OCI-LY7 (cell line): ENCODE results near the gene RCHY1.

Source experiments
- EZH2phosphoT487 ChIP-seq: fragments of 200-600 bp; sonication (generic); IDR thresholded peaks from 2 replicates; pipeline ENCODE4 v1.6.1; 2018; ENCODE audit warnings: low read depth, borderline replicate concordance, mild to moderate bottlenecking, mixed run types, antibody characterized with exemption, low read length, moderate library complexity, mixed read lengths
- TF ChIP-seq, protein P1 (sequence below): fragments of 200-600 bp; sonication (generic); conservative IDR thresholded peaks from 2 replicates; pipeline ENCODE4 v1.5.1; 2014; ENCODE audit warnings: mild to moderate bottlenecking, antibody characterized with exemption, low read length, moderate library complexity, mixed read lengths

DNA sequence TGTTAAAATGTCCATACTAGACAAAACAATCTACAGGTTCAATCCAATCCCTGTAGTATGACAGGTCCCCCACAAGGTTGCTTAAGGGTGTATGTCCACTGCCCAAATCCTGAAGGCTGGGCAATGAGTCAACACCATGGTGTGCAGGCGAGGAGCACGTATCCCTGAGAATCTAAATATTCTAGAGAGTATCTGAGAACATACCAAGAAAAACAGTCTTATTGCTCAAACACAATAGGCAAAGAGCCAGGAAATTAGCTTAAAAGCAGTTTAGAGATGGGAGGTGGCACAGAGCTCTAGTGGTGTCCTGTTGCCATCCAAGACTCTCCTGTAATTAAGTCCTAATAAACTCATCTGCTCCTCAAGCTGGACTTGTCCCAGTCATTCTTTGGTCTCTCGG lies 37.0 kb downstream of the RCHY1 start:
- TF ChIP-seq, protein P1, sequence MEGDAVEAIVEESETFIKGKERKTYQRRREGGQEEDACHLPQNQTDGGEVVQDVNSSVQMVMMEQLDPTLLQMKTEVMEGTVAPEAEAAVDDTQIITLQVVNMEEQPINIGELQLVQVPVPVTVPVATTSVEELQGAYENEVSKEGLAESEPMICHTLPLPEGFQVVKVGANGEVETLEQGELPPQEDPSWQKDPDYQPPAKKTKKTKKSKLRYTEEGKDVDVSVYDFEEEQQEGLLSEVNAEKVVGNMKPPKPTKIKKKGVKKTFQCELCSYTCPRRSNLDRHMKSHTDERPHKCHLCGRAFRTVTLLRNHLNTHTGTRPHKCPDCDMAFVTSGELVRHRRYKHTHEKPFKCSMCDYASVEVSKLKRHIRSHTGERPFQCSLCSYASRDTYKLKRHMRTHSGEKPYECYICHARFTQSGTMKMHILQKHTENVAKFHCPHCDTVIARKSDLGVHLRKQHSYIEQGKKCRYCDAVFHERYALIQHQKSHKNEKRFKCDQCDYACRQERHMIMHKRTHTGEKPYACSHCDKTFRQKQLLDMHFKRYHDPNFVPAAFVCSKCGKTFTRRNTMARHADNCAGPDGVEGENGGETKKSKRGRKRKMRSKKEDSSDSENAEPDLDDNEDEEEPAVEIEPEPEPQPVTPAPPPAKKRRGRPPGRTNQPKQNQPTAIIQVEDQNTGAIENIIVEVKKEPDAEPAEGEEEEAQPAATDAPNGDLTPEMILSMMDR = no peak
- no peak for TF ChIP-seq EZH2phosphoT487
